Cerebellar cortex (tissue), 1 donor: ENCODE measurements around the gene MYMX.
"Not testable (repeated sequence)": the region's sequence is repeated elsewhere in the genome, so short reads cannot be mapped to it uniquely, and the experiment has no call there.

Experiments used
- DNase-seq: peaks from one replicate; pipeline ENCODE4 v3.0.0-alpha.2; 2015; ENCODE audit warnings: low spot score

The MYMX gene

DNA sequence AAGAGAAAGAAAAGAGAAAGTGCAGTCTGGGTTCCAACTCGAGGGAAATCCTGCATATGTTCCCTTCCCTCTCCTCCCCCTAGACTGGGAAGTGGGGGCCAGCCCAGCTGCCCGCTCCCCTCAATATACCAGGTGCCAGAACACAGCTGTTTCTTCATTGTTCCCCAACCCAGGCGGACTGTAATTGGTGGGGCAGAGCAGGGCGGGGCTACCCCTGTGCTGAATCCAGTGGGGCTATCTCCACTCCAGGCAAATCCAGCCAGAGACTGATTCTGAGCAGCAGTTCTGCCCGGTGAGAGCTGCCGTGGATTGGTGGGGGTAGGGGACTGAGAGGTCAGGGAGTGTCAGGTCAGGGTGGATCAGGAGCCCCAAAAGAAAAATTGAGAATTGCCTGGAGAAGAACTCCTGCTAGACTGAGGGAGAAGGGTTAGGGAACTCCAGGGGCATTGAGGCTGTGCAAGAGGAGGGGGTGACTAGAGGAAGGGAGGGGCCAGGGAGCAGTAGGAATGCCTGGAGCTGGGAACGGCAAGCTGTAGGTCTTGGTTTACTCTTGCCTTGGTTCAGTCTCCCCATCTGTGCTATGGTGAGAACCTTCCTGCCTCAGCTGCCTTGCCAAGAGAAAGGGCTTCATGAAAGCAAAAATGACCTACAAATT, at the start of gene MYMX:
MYMX (plus strand) TSS at position 250 of the 655 bp plus-strand sequence. CDS start 546 bp downstream, outside the sequence.
- DNase-seq = peak; percentile 61

DNA sequence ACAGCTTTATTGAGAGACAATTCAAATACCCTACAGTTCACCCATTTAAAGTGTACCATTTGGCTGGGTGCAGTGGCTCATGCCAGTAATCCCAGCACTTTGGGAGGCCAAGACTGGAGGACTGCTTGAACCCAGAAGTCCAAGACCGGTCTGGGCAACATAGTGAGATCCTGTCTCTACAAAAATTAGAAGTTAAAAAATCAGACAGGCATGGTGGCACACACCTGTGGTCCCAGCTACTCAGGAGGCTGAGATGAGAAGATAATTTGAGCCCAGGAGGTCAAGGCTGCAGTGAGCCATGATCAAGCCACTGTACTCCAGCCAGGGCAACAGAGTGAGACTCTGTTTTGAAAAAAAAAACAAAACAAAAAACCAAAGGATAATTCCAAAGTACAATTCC, 49.2 kb upstream of the MYMX start:
- no peak for DNase-seq

DNA sequence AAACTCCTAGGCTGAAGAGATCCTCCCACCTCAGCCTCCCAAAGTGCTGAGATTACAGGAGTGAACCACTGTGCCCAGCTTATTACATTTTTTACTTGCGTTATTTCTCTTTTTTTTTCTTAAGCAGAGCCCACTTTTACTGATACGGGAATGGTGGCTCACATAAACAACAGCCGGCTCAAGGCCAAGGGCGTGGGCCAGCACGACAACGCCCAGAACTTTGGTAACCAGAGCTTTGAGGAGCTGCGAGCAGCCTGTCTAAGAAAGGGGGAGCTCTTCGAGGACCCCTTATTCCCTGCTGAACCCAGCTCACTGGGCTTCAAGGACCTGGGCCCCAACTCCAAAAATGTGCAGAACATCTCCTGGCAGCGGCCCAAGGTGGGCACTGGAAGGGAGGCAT, 47.6 kb upstream of the MYMX start:
- DNase-seq = no peak

DNA sequence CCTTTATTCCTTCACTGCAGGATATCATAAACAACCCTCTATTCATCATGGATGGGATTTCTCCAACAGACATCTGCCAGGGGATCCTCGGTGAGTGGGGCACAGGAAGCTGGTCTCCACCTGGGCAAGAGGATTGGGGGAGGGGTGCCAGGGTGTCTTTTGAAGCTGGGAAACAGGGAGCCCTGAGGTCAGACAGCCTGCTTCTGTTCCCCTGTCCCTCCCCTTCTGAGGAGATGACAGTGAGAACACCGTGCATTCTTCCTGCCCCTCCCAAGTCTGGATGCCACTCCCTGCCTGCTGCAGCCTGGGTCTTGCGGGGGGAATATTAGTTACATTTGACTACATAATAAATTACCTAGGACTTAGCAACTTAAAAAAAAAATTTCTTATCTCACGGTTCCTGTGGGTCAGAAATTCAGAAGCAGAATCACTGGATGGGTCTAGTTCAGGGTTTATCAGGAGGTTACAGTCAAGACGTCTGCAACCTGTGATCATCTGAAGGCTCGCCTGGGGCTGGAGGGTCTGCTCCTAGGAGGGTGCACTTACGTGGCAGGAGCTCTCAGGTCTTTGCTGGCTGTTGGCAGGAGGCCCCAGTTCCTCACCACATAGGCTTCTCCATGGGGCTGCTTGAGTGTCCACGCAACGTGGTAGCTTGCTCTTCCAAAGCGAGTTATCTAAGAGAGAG, 46.7 kb upstream of the MYMX start:
- DNase-seq = no peak

DNA sequence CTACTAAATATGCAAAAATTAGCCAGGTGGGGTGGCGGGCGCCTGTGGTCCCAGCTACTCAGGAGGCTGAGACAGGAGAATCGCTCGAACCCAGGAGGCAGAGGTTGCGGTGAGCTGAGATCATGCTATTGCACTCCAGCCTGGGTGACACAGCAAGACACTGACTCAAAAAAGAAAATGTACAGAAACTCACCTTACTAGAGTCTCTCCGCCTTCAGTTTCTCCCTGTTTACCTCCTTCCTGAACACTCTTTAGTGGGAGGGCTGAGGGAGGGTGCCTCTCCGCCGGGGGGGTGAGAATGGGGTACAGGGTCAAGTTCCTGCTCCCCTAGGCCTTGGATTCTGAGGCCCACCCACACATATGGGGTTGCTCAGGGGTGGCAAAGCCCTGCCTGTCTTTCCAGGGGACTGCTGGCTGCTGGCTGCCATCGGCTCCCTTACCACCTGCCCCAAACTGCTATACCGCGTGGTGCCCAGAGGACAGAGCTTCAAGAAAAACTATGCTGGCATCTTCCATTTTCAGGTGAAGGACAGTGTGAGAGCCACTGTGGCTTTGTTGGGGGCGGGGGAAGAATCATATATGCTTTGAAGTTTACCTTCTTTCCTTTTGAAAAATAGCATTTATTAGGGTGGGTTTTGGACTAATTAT, 44.7 kb upstream of the MYMX start:
- DNase-seq = no peak

DNA sequence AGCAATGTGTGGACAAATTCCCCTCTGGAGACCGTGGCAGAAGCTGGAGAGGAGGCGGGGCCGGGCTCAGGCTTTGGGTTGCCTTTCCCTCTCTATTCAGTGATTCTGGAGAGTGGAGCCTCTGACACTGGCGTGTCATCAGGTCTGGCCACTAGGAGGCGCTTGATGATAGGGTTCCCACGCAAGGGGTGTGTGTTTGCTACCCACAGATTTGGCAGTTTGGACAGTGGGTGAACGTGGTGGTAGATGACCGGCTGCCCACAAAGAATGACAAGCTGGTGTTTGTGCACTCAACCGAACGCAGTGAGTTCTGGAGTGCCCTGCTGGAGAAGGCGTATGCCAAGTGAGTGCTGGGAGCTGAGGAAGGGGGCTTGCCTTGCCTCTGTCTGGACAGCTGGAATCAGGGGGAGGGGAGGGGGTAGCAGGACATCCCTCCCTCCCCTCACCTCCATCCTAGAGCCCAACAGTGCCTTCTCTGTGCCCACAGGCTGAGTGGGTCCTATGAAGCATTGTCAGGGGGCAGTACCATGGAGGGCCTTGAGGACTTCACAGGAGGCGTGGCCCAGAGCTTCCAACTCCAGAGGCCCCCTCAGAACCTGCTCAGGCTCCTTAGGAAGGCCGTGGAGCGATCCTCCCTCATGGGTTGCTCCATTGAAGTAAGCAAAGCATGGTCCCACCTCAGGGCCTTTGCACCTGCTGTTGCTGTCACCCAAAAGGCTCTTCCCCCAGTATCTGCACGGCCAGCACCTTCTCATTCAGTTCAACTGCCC, 43.8 kb upstream of the MYMX start:
- DNase-seq = peak; percentile 86

DNA sequence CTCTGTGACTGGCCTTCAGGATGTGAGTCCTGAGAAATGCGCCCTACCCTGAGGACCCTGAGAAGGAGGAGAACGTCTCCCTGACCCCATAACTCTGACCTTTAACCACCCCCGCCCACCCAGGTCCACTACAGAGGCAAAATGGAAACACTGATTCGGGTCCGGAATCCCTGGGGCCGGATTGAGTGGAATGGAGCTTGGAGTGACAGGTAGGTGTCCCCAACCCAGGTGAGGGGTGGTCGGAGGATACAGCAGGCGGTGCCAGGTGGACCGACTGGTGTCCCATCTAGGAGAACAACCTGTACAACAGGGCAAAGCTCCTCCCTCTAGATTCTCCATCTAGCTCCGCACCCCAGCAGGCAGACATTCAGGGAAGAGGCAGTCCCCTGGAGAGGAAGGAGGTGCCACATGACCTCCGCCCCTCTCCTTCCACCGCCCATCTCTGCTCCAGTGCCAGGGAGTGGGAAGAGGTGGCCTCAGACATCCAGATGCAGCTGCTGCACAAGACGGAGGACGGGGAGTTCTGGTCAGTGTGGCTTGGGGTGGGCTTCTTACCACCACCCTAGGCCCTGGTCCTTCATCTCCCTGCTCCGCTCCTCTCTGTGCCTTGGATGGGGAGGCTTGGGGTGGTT, 40.5 kb upstream of the MYMX start:
- DNase-seq = no peak

DNA sequence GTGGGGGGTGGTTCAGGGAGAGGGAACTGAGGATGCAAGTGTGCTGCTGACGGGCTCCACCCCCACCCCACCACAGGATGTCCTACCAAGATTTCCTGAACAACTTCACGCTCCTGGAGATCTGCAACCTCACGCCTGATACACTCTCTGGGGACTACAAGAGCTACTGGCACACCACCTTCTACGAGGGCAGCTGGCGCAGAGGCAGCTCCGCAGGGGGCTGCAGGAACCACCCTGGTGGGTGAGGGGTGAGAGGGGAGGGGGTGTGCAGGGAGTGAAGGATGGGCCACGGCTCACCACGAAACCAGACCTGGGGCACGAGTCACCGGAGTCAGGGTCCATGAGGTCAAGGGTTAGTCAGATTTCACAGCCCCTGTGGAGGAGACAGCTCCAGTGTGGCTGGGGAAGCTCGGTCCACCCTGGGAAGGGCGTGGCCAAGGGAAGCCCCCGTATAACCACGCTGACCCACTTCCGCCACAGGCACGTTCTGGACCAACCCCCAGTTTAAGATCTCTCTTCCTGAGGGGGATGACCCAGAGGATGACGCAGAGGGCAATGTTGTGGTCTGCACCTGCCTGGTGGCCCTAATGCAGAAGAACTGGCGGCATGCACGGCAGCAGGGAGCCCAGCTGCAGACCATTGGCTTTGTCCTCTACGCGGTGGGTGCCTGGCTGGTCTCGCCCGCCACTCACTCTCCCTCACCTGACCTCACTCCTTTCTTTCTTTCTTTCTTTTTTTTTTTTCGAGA, 39.8 kb upstream of the MYMX start:
- no peak for DNase-seq

DNA sequence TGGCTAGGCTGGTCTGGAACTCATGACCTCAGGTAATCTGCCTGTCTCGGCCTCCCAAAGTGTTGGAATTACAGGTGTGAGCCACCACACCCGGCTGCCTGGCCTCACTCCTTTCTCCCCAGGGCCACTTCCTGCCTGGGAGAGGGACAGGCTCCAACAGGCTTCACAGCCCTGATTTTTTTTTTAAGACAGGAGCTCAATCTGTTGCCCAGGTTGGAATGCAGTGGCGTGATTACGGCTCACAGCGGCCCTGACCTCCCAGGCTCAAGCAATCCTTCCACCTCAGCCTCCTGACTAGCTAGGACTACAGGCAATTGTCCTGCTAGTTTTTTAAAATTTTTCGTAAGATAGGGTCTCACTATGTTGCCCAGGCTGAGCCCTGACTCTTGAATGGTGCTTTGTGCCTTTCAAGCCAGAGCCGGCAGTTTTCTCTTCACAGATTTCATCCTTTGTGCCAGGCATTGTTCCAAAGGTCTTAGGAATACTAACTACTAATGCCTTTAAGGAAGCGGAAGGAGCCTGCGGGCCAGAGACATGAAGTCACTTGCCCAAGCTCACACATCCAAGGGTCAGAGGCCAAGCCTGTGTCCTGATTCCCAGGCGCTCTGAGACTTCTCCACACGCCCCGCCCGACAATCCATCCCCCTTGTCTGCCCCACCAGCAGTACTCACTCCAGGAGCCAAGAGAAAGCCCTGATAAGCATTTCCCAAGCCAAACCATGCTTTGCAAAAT, 38.9 kb upstream of the MYMX start:
- DNase-seq = no peak

DNA sequence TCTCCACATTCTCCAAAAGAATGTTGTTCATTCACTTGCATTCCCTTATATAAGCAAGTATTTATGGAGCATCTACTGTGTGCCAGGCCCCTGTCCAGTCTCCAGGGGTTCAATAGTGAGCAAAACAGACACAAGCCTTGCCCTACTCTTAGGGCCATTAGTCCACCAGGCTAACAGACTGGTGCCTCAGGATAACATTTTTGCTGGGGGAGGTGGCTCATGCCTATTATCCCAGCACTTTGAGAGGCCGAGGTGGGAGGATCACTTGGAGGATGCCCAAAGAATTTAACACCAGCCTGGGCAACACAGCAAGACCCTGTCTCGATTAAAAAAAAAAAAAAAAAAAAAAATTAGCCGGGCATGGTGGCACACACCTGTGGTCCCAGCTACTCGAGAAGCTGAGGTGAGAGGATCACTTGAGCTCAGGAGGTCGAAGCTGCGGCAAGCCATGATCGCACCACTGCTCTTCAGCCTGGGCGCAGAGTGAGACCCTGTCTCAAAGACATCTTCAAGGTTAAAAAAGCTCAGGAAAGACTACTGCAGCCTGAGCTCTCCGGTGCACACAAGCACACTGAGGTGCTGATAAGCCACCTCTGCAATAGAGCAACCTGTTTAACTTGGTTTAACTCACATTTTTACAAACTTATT, 38.2 kb upstream of the MYMX start:
- DNase-seq = no peak

DNA sequence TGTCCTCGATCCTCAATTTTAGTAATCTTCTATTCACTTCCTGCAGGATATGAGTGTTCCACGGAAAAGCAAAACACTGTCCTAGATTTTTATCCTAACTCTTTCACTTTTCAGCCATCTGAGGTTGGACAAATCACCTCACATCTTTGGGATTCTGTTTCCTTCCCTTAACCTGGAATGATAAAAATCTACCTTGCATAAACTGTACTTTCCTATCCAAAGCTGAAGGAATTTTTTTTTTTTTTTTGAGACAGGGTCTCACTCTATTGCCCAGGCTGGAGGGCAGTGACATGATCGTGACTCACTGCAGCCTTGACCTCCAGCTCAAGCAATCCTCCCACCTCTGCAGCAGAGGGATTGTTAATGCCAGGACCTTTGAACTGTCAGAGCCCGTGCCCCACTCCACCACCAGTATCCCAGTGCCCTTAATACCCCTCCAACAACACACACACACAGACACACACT, 37.6 kb upstream of the MYMX start:
- no peak for DNase-seq

DNA sequence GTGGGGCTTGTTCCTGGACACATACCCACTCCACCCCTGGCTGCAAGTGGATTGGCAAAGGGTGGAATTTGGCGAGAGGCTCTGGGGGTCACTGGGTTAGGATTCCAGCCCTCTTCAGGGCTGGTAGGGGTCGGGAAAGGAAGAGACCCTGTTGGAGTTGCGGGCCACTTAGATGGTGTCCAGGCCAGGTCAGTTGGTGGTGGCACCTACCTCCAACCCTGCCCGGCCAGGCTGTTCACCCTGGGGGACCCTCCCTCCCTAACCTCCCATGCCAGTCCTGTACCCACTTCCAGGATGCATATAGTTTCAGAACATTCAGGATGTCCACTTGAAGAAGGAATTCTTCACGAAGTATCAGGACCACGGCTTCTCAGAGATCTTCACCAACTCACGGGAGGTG, 37.1 kb upstream of the MYMX start:
- no peak for DNase-seq

DNA sequence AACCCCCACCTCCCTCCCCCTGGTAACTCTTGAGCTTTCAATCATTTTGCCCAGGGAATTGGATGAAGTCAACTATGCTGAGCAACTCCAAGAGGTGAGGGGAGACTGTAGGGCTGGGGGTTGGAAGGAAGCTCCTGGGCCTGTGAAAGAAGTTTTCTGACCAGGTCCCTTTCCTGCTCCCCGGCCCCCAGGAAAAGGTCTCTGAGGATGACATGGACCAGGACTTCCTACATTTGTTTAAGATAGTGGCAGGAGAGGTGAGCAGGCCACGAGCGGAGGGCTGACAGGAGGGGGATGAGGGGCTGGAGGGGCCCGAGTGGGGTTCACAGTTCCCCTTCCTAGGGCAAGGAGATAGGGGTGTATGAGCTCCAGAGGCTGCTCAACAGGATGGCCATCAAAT, 36.3 kb upstream of the MYMX start:
- no peak for DNase-seq

DNA sequence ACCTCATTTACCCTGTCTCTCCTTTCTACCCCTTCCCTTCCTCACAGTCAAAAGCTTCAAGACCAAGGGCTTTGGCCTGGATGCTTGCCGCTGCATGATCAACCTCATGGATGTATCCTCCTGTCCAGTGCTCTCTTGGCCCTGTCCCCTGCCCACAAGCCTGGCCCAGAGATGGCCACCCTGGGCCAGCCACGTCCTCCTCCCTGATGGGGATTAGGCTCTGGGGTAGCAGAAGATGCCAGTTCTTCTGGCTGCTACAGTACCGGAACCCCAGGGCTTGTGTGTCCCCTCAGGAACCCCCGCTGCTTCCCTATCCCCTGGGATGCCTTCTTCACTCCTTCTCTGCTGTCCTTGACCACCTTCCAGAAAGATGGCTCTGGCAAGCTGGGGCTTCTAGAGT, 35.8 kb upstream of the MYMX start:
- DNase-seq = no peak

DNA sequence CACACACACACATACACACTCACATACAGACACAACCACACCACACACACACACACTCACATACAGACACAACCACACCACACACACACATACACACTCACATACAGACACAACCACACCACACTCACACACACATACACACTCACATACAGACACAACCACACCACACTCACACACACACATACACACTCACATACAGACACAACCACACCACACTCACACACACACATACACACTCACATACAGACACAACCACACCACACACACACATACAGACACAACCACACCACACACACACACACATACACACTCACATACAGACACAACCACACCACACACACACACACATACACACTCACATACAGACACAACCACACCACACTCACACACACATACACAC, 34.9 kb upstream of the MYMX start:
- not testable (repeated sequence) for DNase-seq

DNA sequence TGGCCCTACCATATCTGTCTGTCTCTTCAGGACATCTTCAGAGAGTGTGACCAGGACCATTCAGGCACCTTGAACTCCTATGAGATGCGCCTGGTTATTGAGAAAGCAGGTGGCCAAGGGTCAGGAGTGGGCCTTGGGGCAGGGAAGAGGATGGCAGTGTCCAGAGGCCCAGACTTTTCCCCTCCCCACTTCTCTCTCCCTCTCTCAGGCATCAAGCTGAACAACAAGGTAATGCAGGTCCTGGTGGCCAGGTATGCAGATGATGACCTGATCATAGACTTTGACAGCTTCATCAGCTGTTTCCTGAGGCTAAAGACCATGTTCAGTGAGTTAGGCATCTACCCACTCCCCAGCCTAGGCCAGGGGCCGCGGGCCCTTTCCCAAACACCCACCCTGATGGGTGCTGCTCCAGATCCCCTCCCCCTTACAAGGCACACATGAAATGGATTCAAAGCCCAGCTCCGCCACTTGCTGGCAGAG, 33.8 kb upstream of the MYMX start:
- no peak for DNase-seq

DNA sequence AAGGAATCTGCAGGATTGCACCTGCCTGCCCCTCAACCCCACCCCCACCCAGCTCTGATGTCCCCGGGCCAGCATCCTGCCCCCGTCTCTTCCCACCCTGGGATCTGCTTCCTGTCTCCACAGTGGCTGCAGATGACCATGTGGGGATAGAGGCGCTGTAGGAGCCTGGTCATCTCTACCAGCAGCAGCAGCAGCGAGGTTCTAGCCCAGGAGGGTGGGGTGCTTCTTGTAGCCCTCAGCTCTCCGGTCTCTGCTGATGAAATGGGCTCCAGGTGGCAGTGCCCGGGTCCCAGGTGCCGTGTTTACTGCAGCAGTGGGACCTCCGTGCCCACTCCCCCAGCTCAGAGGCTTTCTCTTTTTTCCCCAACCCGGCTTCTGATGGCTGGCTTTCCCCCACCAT, 32.9 kb upstream of the MYMX start:
- DNase-seq = no peak

DNA sequence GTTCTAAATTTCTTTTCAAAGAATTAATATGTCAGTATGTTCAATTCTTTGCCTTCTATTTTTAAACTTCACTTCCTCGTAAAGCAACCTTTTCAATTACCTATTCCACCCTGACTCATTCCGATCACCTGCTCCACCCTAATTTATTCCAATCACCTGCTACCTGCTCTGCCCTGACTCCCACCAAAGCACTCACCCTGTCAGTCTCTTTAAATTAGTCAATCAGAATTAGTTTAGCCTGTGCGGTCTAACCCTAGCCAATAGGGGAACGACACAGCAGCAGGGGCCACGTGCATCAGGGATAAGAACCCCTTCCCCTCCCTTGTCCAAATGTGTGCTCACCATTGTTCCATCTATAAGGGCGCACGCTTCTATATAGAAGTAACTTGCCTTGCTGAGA, 31.4 kb upstream of the MYMX start:
- DNase-seq = not testable (repeated sequence)

DNA sequence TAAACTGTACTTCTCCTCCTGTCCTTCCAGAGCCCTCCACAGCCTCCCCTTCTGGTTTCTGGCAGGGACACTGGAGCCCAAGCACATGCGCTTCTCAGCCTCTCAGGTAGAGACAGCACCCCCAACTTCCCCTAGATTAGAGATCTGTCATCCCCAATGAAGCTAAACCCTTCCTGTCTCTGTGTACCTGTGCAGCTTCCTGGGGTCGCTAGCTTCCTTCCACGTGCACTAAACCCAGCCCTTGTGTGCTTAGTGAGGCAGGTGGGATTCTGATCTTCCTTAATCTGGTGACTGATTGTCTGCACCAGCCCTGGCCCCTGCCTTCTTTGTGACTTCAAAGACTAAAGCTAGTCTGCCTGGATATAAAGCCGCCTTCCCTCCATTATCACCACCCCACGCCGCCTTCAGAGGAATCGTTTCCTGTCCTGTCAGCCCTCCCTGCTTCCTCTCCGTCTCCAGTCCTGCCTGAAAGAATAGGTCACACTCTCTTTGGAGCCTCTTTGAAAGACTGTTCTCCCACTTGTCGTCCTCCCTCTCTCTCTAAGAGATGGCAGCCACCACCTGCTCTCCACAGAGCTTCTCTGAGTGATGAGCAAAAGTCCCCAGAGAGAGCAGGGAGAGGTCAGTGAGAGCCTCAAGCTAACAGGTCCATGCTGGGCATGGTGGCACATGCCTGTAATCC, 30.6 kb upstream of the MYMX start:
- DNase-seq = no peak
